Measurements from ENCODE around the gene PRRC2A.

DNA sequence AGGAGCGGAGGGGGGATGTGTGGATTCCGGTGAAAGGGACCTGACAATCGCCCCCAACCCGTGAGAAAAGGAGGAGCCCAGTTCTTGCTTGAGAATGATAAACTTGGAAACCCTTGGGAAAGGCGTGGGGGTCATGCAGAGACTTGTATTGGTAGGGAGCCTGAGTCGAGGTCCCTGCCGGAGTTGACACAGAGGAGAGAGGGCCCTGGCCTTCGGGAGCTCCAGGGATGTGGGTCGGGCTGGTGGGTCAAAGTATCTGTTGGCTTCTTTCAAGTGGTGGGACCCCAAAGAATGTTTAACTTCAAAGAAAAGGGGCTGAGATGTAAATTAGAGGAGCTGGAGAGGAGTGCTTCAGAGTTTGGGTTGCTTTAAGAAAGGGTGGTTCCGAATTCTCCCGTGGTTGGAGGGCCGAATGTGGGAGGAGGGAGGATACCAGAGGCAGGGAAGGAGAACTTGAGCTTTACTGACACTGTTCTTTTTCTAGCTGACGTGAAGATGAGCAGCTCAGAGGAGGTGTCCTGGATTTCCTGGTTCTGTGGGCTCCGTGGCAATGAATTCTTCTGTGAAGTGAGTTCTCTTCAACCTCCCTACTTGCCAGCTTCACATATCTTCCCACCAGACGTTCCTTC, 45.9 kb downstream of the PRRC2A start:
- TF ChIP-seq, protein P1, sequence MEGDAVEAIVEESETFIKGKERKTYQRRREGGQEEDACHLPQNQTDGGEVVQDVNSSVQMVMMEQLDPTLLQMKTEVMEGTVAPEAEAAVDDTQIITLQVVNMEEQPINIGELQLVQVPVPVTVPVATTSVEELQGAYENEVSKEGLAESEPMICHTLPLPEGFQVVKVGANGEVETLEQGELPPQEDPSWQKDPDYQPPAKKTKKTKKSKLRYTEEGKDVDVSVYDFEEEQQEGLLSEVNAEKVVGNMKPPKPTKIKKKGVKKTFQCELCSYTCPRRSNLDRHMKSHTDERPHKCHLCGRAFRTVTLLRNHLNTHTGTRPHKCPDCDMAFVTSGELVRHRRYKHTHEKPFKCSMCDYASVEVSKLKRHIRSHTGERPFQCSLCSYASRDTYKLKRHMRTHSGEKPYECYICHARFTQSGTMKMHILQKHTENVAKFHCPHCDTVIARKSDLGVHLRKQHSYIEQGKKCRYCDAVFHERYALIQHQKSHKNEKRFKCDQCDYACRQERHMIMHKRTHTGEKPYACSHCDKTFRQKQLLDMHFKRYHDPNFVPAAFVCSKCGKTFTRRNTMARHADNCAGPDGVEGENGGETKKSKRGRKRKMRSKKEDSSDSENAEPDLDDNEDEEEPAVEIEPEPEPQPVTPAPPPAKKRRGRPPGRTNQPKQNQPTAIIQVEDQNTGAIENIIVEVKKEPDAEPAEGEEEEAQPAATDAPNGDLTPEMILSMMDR (conservative IDR thresholded peaks at IDR 0.05; ENCODE audit: low read depth, low read length) = no peak
- TF ChIP-seq EZH2 (IDR thresholded peaks at IDR 0.05; ENCODE audit: low read length, unreplicated experiment) = no peak
- no peak for TF ChIP-seq EZH2phosphoT487 (IDR thresholded peaks at IDR 0.05; ENCODE audit: borderline replicate concordance, low read length)

All from PC-3 (cell line).